Sigmoid colon (tissue), 7 donors: Measurements from ENCODE around the gene HRNR. TPM values are rescaled to one million over a fixed set of nuclear protein-coding genes. Genes with fewer than 3 reads are reported as not detected.
"Not testable (repeated sequence)": the region's sequence is repeated elsewhere in the genome, so short reads cannot be mapped to it uniquely, and the experiment has no call there.

ENCODE experiments used
- DNase-seq: peaks from one replicate; pipeline ENCODE4 v3.0.0-alpha.2; 2019
- H3K27ac ChIP-seq, 4 donors: fragments of 200-600 bp; sonication (generic); one replicate each; pipeline ENCODE4 v1.5.1; 2016 to 2019; ENCODE audit warnings: mild to moderate bottlenecking in 1 of 4
- H3K27me3 ChIP-seq, 3 donors: fragments of 200-600 bp; sonication (generic); one replicate each; pipeline ENCODE4 v1.5.1; 2019; ENCODE audit warnings: mild to moderate bottlenecking in 1 of 3
- H3K36me3 ChIP-seq, 4 donors: fragments of 200-600 bp; sonication (generic); one replicate each; pipeline ENCODE4 v1.5.1; 2016 to 2019
- H3K4me1 ChIP-seq, 4 donors: fragments of 200-600 bp; sonication (generic); one replicate each; pipeline ENCODE4 v1.5.1; 2017 to 2019
- H3K4me3 ChIP-seq, 4 donors: fragments of 200-600 bp; sonication (generic); one replicate each; pipeline ENCODE4 v1.5.1; 2017 to 2019; ENCODE audit warnings: mild to moderate bottlenecking in 2 of 4, moderate library complexity in 1 of 4
- H3K9me3 ChIP-seq, 4 donors: fragments of 200-600 bp in 3 of 4; sonication (generic) in 3 of 4; one replicate each; pipeline versions ENCODE4 v1.5.1 to v1.6.1; 2013 to 2019
- EP300 ChIP-seq, 4 donors: sonication (generic); formaldehyde crosslinking; IDR thresholded peaks; one replicate each; pipeline ENCODE4 v1.6.1; 2017; ENCODE audit warnings: antibody characterized with exemption in 4 of 4
- POLR2A ChIP-seq, 2 donors: fragments of 450-650 bp; IDR thresholded peaks; one replicate each; pipeline ENCODE4 v1.6.1; 2016; ENCODE audit warnings: antibody characterized with exemption in 2 of 2, mild to moderate bottlenecking in 2 of 2, moderate library complexity in 2 of 2
- POLR2AphosphoS5 ChIP-seq, 4 donors: sonication (generic); formaldehyde crosslinking; IDR thresholded peaks; one replicate each; pipeline ENCODE4 v1.6.1; 2017; ENCODE audit warnings: antibody characterized with exemption in 4 of 4
- WGBS, 2 donors: extraction: QIAGEN DNeasy Blood & Tissue Kit; methylation state at CpG; one replicate each; pipeline ENCODE4 v1.1.7; 2013; 5-methylcytosine and 5-hydroxymethylcytosine counted together
- intact Hi-C: fragments of 100-400 bp; cut with DNase I; formaldehyde crosslinking; loops from one replicate; pipeline ENCODE4 v1.15.1; 2023
- polyA plus RNA-seq, 3 donors: library from polyadenylated mRNA; stranded (reverse); fragments of 200-250 nt; gene quantifications; one replicate each; pipeline ENCODE4 v1.2.3, GENCODE V29; 2013
- total RNA-seq, 4 donors: library from RNA; depleted of rRNA; stranded (reverse); fragments of >200 nt; gene quantifications; one replicate each; pipeline ENCODE4 v1.1.0, GENCODE V29; 2016
- TF ChIP-seq, protein P1 (sequence below), 4 experiments: fragments of 450-650 bp in 3 of 4; fragments of 200-600 bp in 1 of 4; IDR thresholded peaks; one replicate each; pipeline ENCODE4 v1.5.1; 2016 to 2019; ENCODE audit warnings: antibody characterized with exemption in 4 of 4, mild to moderate bottlenecking in 3 of 4, moderate library complexity in 2 of 4
- donor health status: healthy with polysubstance abuse.
- donor health status: Bipolar disorder and iron deficiency.
- donor health status: healthy.

Gene HRNR
- not detected for total RNA-seq
- polyA plus RNA-seq: under 1 TPM in 1 of 3 donors, not detected in 2; under 0.01 TPM

GRCh38 chr1:152224093-152224492 lies at the start of gene HRNR:
TSS of gene HRNR (minus strand) at chr1:152224193. CDS start at chr1:152223253, 940 bp downstream.
- Histone ChIP-seq H3K27ac (no peak within 1 kb of the TSS), H3K4me1 (no peaks in the 10 kb centered on the region), H3K9me3 (no peaks in the 10 kb centered on the region), H3K36me3 (no peaks in the 10 kb centered on the region), H3K4me3 (no peak within 1 kb of the TSS), H3K27me3 (no peaks in the 10 kb centered on the region)
- no peak for DNase-seq
- TF ChIP-seq POLR2AphosphoS5 (IDR thresholded peaks at IDR 0.05) (no peak), EP300 (IDR thresholded peaks at IDR 0.05) (no peak), POLR2A (IDR thresholded peaks at IDR 0.05) (no peak)
- TF ChIP-seq, protein P1, sequence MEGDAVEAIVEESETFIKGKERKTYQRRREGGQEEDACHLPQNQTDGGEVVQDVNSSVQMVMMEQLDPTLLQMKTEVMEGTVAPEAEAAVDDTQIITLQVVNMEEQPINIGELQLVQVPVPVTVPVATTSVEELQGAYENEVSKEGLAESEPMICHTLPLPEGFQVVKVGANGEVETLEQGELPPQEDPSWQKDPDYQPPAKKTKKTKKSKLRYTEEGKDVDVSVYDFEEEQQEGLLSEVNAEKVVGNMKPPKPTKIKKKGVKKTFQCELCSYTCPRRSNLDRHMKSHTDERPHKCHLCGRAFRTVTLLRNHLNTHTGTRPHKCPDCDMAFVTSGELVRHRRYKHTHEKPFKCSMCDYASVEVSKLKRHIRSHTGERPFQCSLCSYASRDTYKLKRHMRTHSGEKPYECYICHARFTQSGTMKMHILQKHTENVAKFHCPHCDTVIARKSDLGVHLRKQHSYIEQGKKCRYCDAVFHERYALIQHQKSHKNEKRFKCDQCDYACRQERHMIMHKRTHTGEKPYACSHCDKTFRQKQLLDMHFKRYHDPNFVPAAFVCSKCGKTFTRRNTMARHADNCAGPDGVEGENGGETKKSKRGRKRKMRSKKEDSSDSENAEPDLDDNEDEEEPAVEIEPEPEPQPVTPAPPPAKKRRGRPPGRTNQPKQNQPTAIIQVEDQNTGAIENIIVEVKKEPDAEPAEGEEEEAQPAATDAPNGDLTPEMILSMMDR (IDR thresholded peaks at IDR 0.05): no peak
- intact Hi-C loops: no loop called here
- 78 to 89% methylated on average over 2 of the region's 2 CpGs for WGBS, 2 donors

DNA sequence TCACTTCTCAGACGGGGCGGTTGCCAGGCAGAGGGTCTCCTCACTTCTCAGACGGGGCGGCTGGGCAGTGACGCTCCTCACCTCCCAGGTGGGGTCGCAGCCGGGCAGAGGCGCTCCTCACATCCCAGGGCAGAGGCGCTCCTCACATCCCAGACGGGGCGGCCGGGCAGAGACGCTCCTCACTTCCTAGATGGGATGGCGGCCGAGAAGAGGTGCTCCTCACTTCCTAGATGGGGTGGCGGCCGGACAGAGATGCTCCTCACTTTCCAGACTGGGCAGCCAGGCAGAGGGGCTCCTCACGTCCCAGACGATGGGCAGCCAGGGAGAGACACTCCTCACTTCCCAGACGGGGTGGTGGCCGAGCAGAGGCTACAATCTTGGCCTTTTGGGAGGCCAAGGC lies 32.4 kb upstream of the HRNR start:
- intact Hi-C loops, DNase-seq, H3K4me3 ChIP-seq, H3K27me3 ChIP-seq, H3K27ac ChIP-seq, H3K4me1 ChIP-seq, H3K36me3 ChIP-seq, H3K9me3 ChIP-seq: not testable (repeated sequence)
- 88 to 92% methylated on average over 21 of the region's 21 CpGs for WGBS, 2 donors

GRCh38 chr1:152252157-152252556 lies 28.2 kb upstream of the HRNR start:
- intact Hi-C loops: no loop called here
- no peak for DNase-seq
- Histone ChIP-seq H3K27me3 (no peaks in the 10 kb centered on the region), H3K36me3 (no peaks in the 10 kb centered on the region), H3K9me3 (no peaks in the 10 kb centered on the region), H3K4me1 (no peaks in the 10 kb centered on the region), H3K27ac (no peak overlapping the region), H3K4me3 (no peak overlapping the region)
- WGBS, 2 donors: 62 to 82% methylated on average over 4 of the region's 4 CpGs
- TF ChIP-seq POLR2AphosphoS5 (IDR thresholded peaks at IDR 0.05) (no peak), EP300 (IDR thresholded peaks at IDR 0.05) (no peak), POLR2A (IDR thresholded peaks at IDR 0.05) (no peak)
- TF ChIP-seq, protein P1 (IDR thresholded peaks at IDR 0.05): no peak

DNA sequence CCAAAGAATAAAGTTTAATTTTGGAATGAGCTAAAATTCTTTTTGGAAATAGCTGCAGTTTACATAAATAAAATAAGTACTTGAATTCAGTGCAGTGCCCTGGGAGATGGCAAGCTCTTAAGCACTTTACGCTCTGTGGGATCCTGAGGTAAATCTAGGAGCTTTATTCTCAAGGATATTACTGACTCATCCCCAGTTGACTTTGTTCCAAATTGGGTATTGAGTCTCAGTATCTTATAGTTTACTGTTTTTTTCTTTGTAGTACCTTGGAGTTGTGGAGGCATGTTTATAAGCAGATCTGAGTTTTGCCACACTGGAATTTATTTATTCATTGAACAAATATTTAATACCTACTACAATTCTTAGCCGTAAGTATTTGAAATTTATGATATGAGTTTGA lies 27.4 kb upstream of the HRNR start:
- DNase-seq: no peak
- Histone ChIP-seq H3K9me3 (no peaks in the 10 kb centered on the region), H3K36me3 (no peaks in the 10 kb centered on the region), H3K4me3 (no peak overlapping the region), H3K27me3 (no peaks in the 10 kb centered on the region), H3K27ac (no peak overlapping the region), H3K4me1 (no peaks in the 10 kb centered on the region)
- TF ChIP-seq, protein P1 (IDR thresholded peaks at IDR 0.05): no peak
- no peak for TF ChIP-seq POLR2AphosphoS5 (IDR thresholded peaks at IDR 0.05)
- TF ChIP-seq POLR2A (IDR thresholded peaks at IDR 0.05): no peak
- no peak for TF ChIP-seq EP300 (IDR thresholded peaks at IDR 0.05)
- intact Hi-C loops: no loop called here
- 44 to 65% methylated on average over 2 of the region's 2 CpGs for WGBS, 2 donors

DNA sequence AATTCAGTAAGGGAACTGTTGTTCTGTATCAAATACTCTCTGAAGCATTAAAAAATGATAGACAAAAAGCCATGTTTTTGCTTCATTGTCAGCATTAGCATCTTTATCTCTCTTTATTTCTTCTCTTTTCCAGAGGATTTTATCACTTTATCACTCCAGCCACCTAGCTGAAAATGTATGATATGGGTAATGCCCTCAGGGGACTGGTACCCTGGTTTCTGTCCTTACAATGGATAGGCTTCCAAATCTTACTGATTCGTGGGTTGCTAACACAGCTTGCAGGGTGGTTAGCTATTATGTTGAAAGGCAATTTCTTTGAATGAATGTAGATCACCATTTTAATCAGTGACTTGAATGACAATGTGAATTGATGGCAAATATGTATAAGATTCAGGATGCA lies 23.3 kb upstream of the HRNR start:
- intact Hi-C loops: no loop called here
- no peak for DNase-seq
- Histone ChIP-seq H3K4me3 (no peak overlapping the region), H3K4me1 (no peaks in the 10 kb centered on the region), H3K27me3 (no peaks in the 10 kb centered on the region), H3K9me3 (no peaks in the 10 kb centered on the region), H3K27ac (no peak overlapping the region), H3K36me3 (no peaks in the 10 kb centered on the region)
- TF ChIP-seq POLR2AphosphoS5 (IDR thresholded peaks at IDR 0.05): no peak
- no peak for TF ChIP-seq POLR2A (IDR thresholded peaks at IDR 0.05)
- TF ChIP-seq, protein P1 (IDR thresholded peaks at IDR 0.05): no peak
- no peak for TF ChIP-seq EP300 (IDR thresholded peaks at IDR 0.05)
- 41 to 79% methylated on average over 1 of the region's 1 CpG for WGBS, 2 donors
